Esophagus (tissue), 2 donors: ENCODE measurements around the gene MEOX1. TPM values are rescaled to one million over a fixed set of nuclear protein-coding genes. Genes with fewer than 3 reads are reported as not detected.

Source experiments
- H3K27ac ChIP-seq, 2 donors: one replicate each; pipeline ENCODE4 v1.5.1; 2013; ENCODE audit warnings: low read depth in 2 of 2, mild to moderate bottlenecking in 2 of 2, inconsistent platforms in 1 of 2, low read length in 1 of 2, moderate library complexity in 1 of 2
- H3K27me3 ChIP-seq, 2 donors: one replicate each; pipeline ENCODE4 v1.6.1; 2013; ENCODE audit warnings: low read length in 2 of 2, control low read depth in 1 of 2, mild to moderate bottlenecking in 1 of 2; ENCODE audit not compliant: insufficient read depth in 2 of 2, control insufficient read depth in 1 of 2
- H3K36me3 ChIP-seq, 2 donors: one replicate each; pipeline ENCODE4 v1.6.1; 2013; ENCODE audit warnings: low read length in 1 of 2; ENCODE audit not compliant: control insufficient read depth in 2 of 2, insufficient read depth in 2 of 2
- H3K4me1 ChIP-seq, 2 donors: one replicate each; pipeline ENCODE4 v1.6.1; 2013; ENCODE audit warnings: low read length in 1 of 2; ENCODE audit not compliant: control insufficient read depth in 2 of 2, insufficient read depth in 2 of 2
- H3K4me3 ChIP-seq, 2 donors: one replicate each; pipeline ENCODE4 v1.5.1; 2013; ENCODE audit warnings: low read length in 2 of 2, mild to moderate bottlenecking in 2 of 2, low read depth in 1 of 2, moderate library complexity in 1 of 2
- H3K9me3 ChIP-seq, 2 donors: one replicate each; pipeline ENCODE4 v1.6.1; 2013; ENCODE audit warnings: mild to moderate bottlenecking in 2 of 2, low read depth in 1 of 2, low read length in 1 of 2, moderate library complexity in 1 of 2; ENCODE audit not compliant: control insufficient read depth in 2 of 2, insufficient read depth in 1 of 2
- WGBS, 2 donors: extraction: QIAGEN DNeasy Blood & Tissue Kit; methylation state at CpG; one replicate each; pipeline ENCODE4 v1.1.7; 2013; 5-methylcytosine and 5-hydroxymethylcytosine counted together
- polyA plus RNA-seq, 2 donors: library from polyadenylated mRNA; stranded (reverse); fragments of 200-250 nt; gene quantifications; one replicate each; pipeline ENCODE4 v1.2.3, GENCODE V29; 2013
- donor health status: healthy with polysubstance abuse.
- donor health status: Bipolar disorder and iron deficiency.

The MEOX1 gene
- polyA plus RNA-seq, result 1 to 10 TPM; 1.8 to 2.7 TPM

DNA sequence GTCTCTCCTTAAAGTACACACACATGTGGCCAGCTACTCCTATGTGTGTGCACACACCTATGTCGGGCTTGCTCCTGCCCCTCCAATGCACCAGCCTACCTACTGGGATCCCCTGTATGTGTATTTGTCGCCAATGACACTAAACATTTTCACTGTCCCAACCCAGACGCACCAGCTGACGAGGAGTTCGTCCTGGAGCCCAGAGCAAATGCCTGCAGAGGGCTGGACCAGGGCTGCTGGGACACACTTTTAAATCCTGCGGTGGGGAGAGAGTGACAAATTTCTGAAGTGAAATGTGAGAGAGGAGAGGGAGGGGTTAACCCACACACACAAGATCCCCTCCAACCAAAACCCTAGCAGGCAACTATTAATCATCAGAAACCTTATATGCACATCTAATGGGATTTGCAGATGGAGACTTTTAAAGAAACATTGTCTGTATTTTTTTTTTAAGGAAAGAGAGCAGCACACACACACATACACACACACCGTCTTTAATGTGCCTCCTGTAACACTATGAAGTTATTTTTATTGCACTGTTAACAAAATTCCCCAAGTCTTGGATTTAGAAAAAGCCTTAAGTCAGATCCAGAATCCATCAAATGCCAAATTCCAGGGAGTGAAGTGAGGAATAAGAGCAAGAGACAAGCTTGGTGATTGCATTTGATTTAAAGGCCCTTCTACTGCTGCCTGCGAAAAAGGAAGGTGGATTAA lies at the start of gene MEOX1:
Gene MEOX1 (minus strand): TSS at position 224 of the 714 bp plus-strand sequence. CDS start 388 bp downstream, outside the sequence.
- peaks cover 2 to 6% of the 10 kb centered on the region in 2 donors for H3K4me1 ChIP-seq
- peak within 1 kb of the TSS; percentile 1 to 14 for H3K27ac ChIP-seq
- peak within 1 kb of the TSS in 1 of 2 donors; percentile 7 for H3K4me3 ChIP-seq
- H3K36me3 ChIP-seq, result no peaks in the 10 kb centered on the region
- WGBS, 2 donors, result 21 to 35% methylated on average over 8 of the region's 8 CpGs
- H3K9me3 ChIP-seq, result no peaks in the 10 kb centered on the region
- no peaks in the 10 kb centered on the region for H3K27me3 ChIP-seq

GRCh38 chr17:43710101-43710500 lies 48.4 kb upstream of the MEOX1 start:
- peaks cover 0 to 1% of the 10 kb centered on the region in 2 donors for H3K9me3 ChIP-seq
- no peak overlapping the region for H3K27ac ChIP-seq
- peaks cover 0 to 10% of the 10 kb centered on the region in 2 donors for H3K4me1 ChIP-seq
- 70 to 76% methylated on average over 6 of the region's 6 CpGs for WGBS, 2 donors
- no peaks in the 10 kb centered on the region for H3K36me3 ChIP-seq
- no peaks in the 10 kb centered on the region for H3K27me3 ChIP-seq
- H3K4me3 ChIP-seq, result no peak overlapping the region

GRCh38 chr17:43709210-43709609 lies 47.5 kb upstream of the MEOX1 start:
- H3K9me3 ChIP-seq, result peaks cover 0 to 1% of the 10 kb centered on the region in 2 donors
- no peaks in the 10 kb centered on the region for H3K27me3 ChIP-seq
- no peak overlapping the region for H3K4me3 ChIP-seq
- no peak overlapping the region for H3K27ac ChIP-seq
- 75 to 79% methylated on average over 4 of the region's 4 CpGs for WGBS, 2 donors
- H3K36me3 ChIP-seq, result no peaks in the 10 kb centered on the region
- H3K4me1 ChIP-seq, result peaks cover 0 to 10% of the 10 kb centered on the region in 2 donors

DNA sequence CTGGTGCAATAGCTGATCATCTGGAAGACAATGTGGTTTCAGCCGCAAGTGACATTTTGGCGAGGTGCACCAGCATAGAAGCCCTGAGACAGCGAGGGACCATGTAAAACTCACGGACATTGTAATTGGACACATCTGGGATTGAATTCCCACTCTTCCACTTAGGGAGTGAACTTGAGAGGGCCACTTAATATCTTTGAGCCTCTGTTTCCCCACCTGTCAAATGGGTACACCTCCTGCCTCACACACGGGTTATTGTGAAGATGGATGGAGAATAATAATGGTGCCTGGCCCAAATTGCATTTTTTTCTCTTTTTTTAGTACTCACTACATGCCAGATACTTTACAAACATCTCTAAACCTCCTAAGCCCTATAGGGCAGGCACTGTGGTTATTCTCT lies 45.5 kb upstream of the MEOX1 start:
- Histone ChIP-seq H3K4me3 (no peak overlapping the region), H3K27ac (no peak overlapping the region), H3K36me3 (no peaks in the 10 kb centered on the region), H3K9me3 (peaks cover 0 to 1% of the 10 kb centered on the region in 2 donors), H3K4me1 (peaks cover 0 to 3% of the 10 kb centered on the region in 2 donors), H3K27me3 (no peaks in the 10 kb centered on the region)
- 55 to 73% methylated on average over 5 of the region's 5 CpGs for WGBS, 2 donors

GRCh38 chr17:43706235-43706634 lies 44.5 kb upstream of the MEOX1 start:
- H3K27ac ChIP-seq, result no peak overlapping the region
- peaks cover 0 to 1% of the 10 kb centered on the region in 2 donors for H3K9me3 ChIP-seq
- peaks cover 0 to 3% of the 10 kb centered on the region in 2 donors for H3K4me1 ChIP-seq
- no peaks in the 10 kb centered on the region for H3K27me3 ChIP-seq
- WGBS, 2 donors, result 71 to 76% methylated on average over 5 of the region's 5 CpGs
- H3K36me3 ChIP-seq, result no peaks in the 10 kb centered on the region
- H3K4me3 ChIP-seq, result no peak overlapping the region

DNA sequence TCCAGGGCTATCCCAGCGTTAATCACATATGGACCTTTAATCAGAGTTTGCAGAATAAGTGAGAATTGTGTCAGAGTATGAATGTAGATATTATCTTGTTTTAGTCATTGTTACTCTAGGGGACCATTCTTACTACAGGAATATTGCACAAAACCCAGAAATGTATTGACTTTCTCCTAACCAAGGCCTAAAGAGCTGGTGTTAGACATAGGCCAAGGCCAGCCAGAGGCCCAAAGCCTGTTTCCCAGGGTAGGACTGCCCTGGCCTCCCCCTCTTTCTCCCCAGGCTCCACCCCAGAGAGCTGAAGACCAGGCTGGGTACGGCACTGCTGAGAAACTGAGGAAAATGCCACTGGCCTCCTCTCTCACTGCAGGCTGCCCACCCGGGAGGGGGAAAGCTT lies 41.9 kb upstream of the MEOX1 start:
- no peaks in the 10 kb centered on the region for H3K36me3 ChIP-seq
- WGBS, 2 donors, result 90 to 96% methylated on average over 3 of the region's 3 CpGs
- H3K4me3 ChIP-seq, result no peak overlapping the region
- H3K27me3 ChIP-seq, result no peaks in the 10 kb centered on the region
- H3K27ac ChIP-seq, result no peak overlapping the region
- H3K4me1 ChIP-seq, result no peaks in the 10 kb centered on the region
- peaks cover 0 to 3% of the 10 kb centered on the region in 2 donors for H3K9me3 ChIP-seq

DNA sequence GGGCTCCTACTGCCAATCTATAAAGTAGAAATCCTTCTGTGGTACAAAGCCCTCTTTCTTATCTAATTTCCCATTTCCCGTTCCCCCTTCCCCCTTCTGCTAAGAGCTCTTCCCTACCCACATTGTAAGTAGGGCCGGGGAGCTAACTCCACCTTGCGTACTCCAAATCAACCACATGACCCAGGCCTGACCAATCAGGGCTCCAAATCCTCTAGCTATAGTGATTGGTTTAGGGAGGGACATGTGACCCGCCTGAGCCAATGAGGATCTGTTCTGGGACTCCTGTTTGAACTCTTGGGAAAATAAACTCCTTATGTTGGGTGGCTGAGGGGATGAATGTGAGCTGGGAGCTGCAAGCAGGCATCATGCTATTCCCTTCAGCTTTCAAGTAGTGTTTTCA lies 40.9 kb upstream of the MEOX1 start:
- Histone ChIP-seq H3K4me1 (no peaks in the 10 kb centered on the region), H3K4me3 (no peak overlapping the region), H3K9me3 (peaks cover 0 to 3% of the 10 kb centered on the region in 2 donors), H3K36me3 (no peaks in the 10 kb centered on the region), H3K27ac (no peak overlapping the region), H3K27me3 (no peaks in the 10 kb centered on the region)
- WGBS, 2 donors, result 89 to 90% methylated on average over 4 of the region's 4 CpGs

DNA sequence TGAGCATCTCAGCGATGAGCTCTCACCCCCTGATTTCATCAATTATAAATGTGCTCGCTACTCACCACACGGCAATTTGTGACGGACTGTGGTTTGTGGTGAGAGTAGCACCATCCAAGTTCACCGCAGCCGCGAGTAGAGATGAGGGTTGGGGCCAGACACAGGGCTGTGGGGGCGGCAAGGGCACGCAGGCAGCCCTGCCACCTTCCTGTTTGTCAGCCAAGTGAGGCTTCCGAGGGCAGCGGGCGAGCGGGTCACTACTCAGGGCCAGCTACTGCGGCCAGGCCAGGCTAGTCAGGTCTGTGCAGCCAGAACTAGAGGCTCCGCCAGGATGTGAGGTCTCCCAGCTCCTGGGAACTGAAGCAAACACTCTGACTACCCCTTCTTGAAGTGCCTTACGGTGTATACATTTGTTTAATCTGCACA lies 39.6 kb upstream of the MEOX1 start:
- no peak overlapping the region for H3K27ac ChIP-seq
- no peak overlapping the region for H3K4me3 ChIP-seq
- H3K27me3 ChIP-seq, result no peaks in the 10 kb centered on the region
- no peaks in the 10 kb centered on the region for H3K36me3 ChIP-seq
- H3K9me3 ChIP-seq, result peaks cover 0 to 3% of the 10 kb centered on the region in 2 donors
- WGBS, 2 donors, result 53 to 56% methylated on average over 16 of the region's 16 CpGs
- H3K4me1 ChIP-seq, result no peaks in the 10 kb centered on the region

DNA sequence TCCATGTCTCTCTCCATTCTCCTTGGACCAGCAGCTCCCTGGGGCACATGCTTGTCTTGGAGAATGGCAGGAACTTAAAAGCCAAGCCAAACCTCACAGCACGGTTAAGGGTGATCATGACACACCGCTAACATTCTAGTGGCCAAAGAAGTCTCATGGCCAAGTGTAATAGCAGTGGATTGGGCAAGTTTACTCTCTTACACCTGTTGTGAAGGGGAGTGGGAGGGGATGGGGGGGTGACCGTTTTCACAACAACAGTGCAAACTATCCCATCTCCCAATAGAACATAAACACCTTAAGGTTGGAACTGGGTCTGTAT lies 37.7 kb upstream of the MEOX1 start:
- no peak overlapping the region for H3K4me3 ChIP-seq
- peaks cover 0 to 3% of the 10 kb centered on the region in 2 donors for H3K9me3 ChIP-seq
- 84 to 86% methylated on average over 3 of the region's 3 CpGs for WGBS, 2 donors
- H3K27ac ChIP-seq, result no peak overlapping the region
- no peaks in the 10 kb centered on the region for H3K36me3 ChIP-seq
- H3K4me1 ChIP-seq, result no peaks in the 10 kb centered on the region
- no peaks in the 10 kb centered on the region for H3K27me3 ChIP-seq
